Measurements from ENCODE around the gene ARIH1.

The ARIH1 gene

GRCh38 chr15:72487070-72487797 is 13.1 kb downstream of the ARIH1 start:
- no peak for DNase-seq (ENCODE audit: low read depth)

GRCh38 chr15:72488558-72488957 is 14.4 kb downstream of the ARIH1 start:
- no peak for DNase-seq (ENCODE audit: low read depth)

GRCh38 chr15:72489943-72490554 is 15.9 kb downstream of the ARIH1 start:
- DNase-seq (ENCODE audit: low read depth) = no peak

- DNase-seq (ENCODE audit: low read depth) = no peak
Measured at GRCh38 chr15:72491768-72492167, 17.6 kb downstream of the ARIH1 start.

- DNase-seq (ENCODE audit: low read depth) = no peak
Measured at GRCh38 chr15:72492733-72493132, 18.6 kb downstream of the ARIH1 start.

GRCh38 chr15:72493220-72493619 is 19.1 kb downstream of the ARIH1 start:
- no peak for DNase-seq (ENCODE audit: low read depth)

- no peak for DNase-seq (ENCODE audit: low read depth)
Measured at GRCh38 chr15:72495007-72495406, 20.9 kb downstream of the ARIH1 start.

- DNase-seq (ENCODE audit: low read depth) = no peak
Measured at GRCh38 chr15:72496783-72497182, 22.7 kb downstream of the ARIH1 start.

GRCh38 chr15:72497402-72497801 is 23.3 kb downstream of the ARIH1 start:
- DNase-seq (ENCODE audit: low read depth) = no peak

- no peak for DNase-seq (ENCODE audit: low read depth)
Measured at GRCh38 chr15:72502220-72502809, 28.2 kb downstream of the ARIH1 start.

GRCh38 chr15:72503147-72503546 is 29.0 kb downstream of the ARIH1 start:
- no peak for DNase-seq (ENCODE audit: low read depth)

- no peak for DNase-seq (ENCODE audit: low read depth)
Measured at GRCh38 chr15:72507402-72508092, 33.4 kb downstream of the ARIH1 start.

- no peak for DNase-seq (ENCODE audit: low read depth)
Measured at GRCh38 chr15:72509484-72509883, 35.4 kb downstream of the ARIH1 start.

- DNase-seq (ENCODE audit: low read depth) = no peak
Measured at GRCh38 chr15:72511536-72511935, 37.4 kb downstream of the ARIH1 start.

- DNase-seq (ENCODE audit: low read depth) = no peak
Measured at GRCh38 chr15:72515591-72516389, 41.7 kb downstream of the ARIH1 start.

- no peak for DNase-seq (ENCODE audit: low read depth)
Measured at GRCh38 chr15:72516777-72517176, 42.6 kb downstream of the ARIH1 start.

GRCh38 chr15:72521682-72522081 is 47.6 kb downstream of the ARIH1 start:
- DNase-seq (ENCODE audit: low read depth) = no peak

GRCh38 chr15:72532991-72533601 is 59.0 kb downstream of the ARIH1 start:
- DNase-seq (ENCODE audit: low read depth) = no peak

- no peak for DNase-seq (ENCODE audit: low read depth)
Measured at GRCh38 chr15:72534523-72534922, 60.4 kb downstream of the ARIH1 start.

GRCh38 chr15:72535911-72536310 is 61.8 kb downstream of the ARIH1 start:
- DNase-seq (ENCODE audit: low read depth) = no peak

- no peak for DNase-seq (ENCODE audit: low read depth)
Measured at GRCh38 chr15:72536506-72536905, 62.4 kb downstream of the ARIH1 start.

GRCh38 chr15:72538931-72539330 is 64.8 kb downstream of the ARIH1 start:
- DNase-seq (ENCODE audit: low read depth) = no peak

Data from stimulated activated CD8-positive, alpha-beta memory T cell treated with anti-CD3 and anti-CD28 coated beads, Interleukin-12 subunit alpha, Interleukin-12 subunit beta, amount 100 ng/mL, for 4 hours (primary cell).